ENCODE results near the gene KRAS.

KRAS gene

GRCh38 chr12:25264114-25264513 lies 13.4 kb upstream of the KRAS start:
- TF ChIP-seq EZH2phosphoT487 (conservative IDR thresholded peaks at IDR 0.05; ENCODE audit: low read length) (no peak), CTCF (IDR thresholded peaks at IDR 0.05; ENCODE audit: insufficient read depth, low read length, poor library complexity, severe bottlenecking) (no peak)
- Histone ChIP-seq H3K4me3 (ENCODE audit: insufficient read depth, low read length, poor library complexity, severe bottlenecking) (no peak overlapping the region), H3K4me2 (ENCODE audit: low read depth, low read length, poor library complexity, severe bottlenecking) (no peak overlapping the region)

GRCh38 chr12:25263594-25263993 lies 12.9 kb upstream of the KRAS start:
- no peaks in the 10 kb centered on the region for H4K20me1 ChIP-seq (ENCODE audit: low read depth, low read length)
- H2AFZ ChIP-seq (ENCODE audit: low read depth, low read length, severe bottlenecking): no peak overlapping the region
- TF ChIP-seq EZH2phosphoT487 (conservative IDR thresholded peaks at IDR 0.05; ENCODE audit: low read length): no peak
- TF ChIP-seq CTCF (IDR thresholded peaks at IDR 0.05; ENCODE audit: insufficient read depth, low read length, poor library complexity, severe bottlenecking): no peak
- H3K4me3 ChIP-seq (ENCODE audit: insufficient read depth, low read length, poor library complexity, severe bottlenecking): no peak overlapping the region
- no peak overlapping the region for H3K4me2 ChIP-seq (ENCODE audit: low read depth, low read length, poor library complexity, severe bottlenecking)
- no peaks in the 10 kb centered on the region for H3K27me3 ChIP-seq (ENCODE audit: low read length)
- H3K9me2 ChIP-seq (replicated peaks; ENCODE audit: insufficient read depth, low read length): no peaks in the 10 kb centered on the region
- no peak overlapping the region for H3K27ac ChIP-seq (ENCODE audit: low read depth, low read length)
- no peaks in the 10 kb centered on the region for H3F3A ChIP-seq (ENCODE audit: insufficient read depth)
- H3K36me3 ChIP-seq (ENCODE audit: low read length): no peaks in the 10 kb centered on the region
- no peak overlapping the region for H3K9ac ChIP-seq (ENCODE audit: low read length)
- H3K9me3 ChIP-seq (ENCODE audit: insufficient read depth, low read length): no peaks in the 10 kb centered on the region
- no peaks in the 10 kb centered on the region for H3K79me2 ChIP-seq (ENCODE audit: insufficient read depth, low read length)

More at GRCh38 chr12:25264114-25264513, 13.4 kb upstream of the KRAS start:
- Histone ChIP-seq H3K36me3 (ENCODE audit: low read length) (no peaks in the 10 kb centered on the region), H3K9ac (ENCODE audit: low read length) (no peak overlapping the region), H3K27me3 (ENCODE audit: low read length) (no peaks in the 10 kb centered on the region), H3F3A (ENCODE audit: insufficient read depth) (no peaks in the 10 kb centered on the region), H3K27ac (ENCODE audit: low read depth, low read length) (no peak overlapping the region), H3K9me2 (replicated peaks; ENCODE audit: insufficient read depth, low read length) (no peaks in the 10 kb centered on the region), H3K9me3 (ENCODE audit: insufficient read depth, low read length) (no peaks in the 10 kb centered on the region), H4K20me1 (ENCODE audit: low read depth, low read length) (no peaks in the 10 kb centered on the region), H2AFZ (ENCODE audit: low read depth, low read length, severe bottlenecking) (no peak overlapping the region), H3K79me2 (ENCODE audit: insufficient read depth, low read length) (no peaks in the 10 kb centered on the region)

GRCh38 chr12:25262389-25263074 lies 11.8 kb upstream of the KRAS start:
- H3K9ac ChIP-seq (ENCODE audit: low read length): no peak overlapping the region
- no peak overlapping the region for H3K4me2 ChIP-seq (ENCODE audit: low read depth, low read length, poor library complexity, severe bottlenecking)
- no peak for TF ChIP-seq CTCF (IDR thresholded peaks at IDR 0.05; ENCODE audit: insufficient read depth, low read length, poor library complexity, severe bottlenecking)
- no peak for TF ChIP-seq EZH2phosphoT487 (conservative IDR thresholded peaks at IDR 0.05; ENCODE audit: low read length)
- no peaks in the 10 kb centered on the region for H3F3A ChIP-seq (ENCODE audit: insufficient read depth)
- no peaks in the 10 kb centered on the region for H3K9me2 ChIP-seq (replicated peaks; ENCODE audit: insufficient read depth, low read length)
- H4K20me1 ChIP-seq (ENCODE audit: low read depth, low read length): no peaks in the 10 kb centered on the region
- no peak overlapping the region for H3K4me3 ChIP-seq (ENCODE audit: insufficient read depth, low read length, poor library complexity, severe bottlenecking)
- no peaks in the 10 kb centered on the region for H3K27me3 ChIP-seq (ENCODE audit: low read length)
- H2AFZ ChIP-seq (ENCODE audit: low read depth, low read length, severe bottlenecking): no peak overlapping the region
- no peaks in the 10 kb centered on the region for H3K36me3 ChIP-seq (ENCODE audit: low read length)
- no peak overlapping the region for H3K27ac ChIP-seq (ENCODE audit: low read depth, low read length)
- no peaks in the 10 kb centered on the region for H3K9me3 ChIP-seq (ENCODE audit: insufficient read depth, low read length)
- H3K79me2 ChIP-seq (ENCODE audit: insufficient read depth, low read length): no peaks in the 10 kb centered on the region

Data from SU-DHL-6 (cell line).